HS-27A (cell line): ENCODE results near the gene SLC25A48.

Experiments
- DNase-seq: peaks from one replicate; pipeline ENCODE4 v3.0.0-alpha.2; 2012; ENCODE audit warnings: low read depth, missing footprints

The SLC25A48 gene

DNA sequence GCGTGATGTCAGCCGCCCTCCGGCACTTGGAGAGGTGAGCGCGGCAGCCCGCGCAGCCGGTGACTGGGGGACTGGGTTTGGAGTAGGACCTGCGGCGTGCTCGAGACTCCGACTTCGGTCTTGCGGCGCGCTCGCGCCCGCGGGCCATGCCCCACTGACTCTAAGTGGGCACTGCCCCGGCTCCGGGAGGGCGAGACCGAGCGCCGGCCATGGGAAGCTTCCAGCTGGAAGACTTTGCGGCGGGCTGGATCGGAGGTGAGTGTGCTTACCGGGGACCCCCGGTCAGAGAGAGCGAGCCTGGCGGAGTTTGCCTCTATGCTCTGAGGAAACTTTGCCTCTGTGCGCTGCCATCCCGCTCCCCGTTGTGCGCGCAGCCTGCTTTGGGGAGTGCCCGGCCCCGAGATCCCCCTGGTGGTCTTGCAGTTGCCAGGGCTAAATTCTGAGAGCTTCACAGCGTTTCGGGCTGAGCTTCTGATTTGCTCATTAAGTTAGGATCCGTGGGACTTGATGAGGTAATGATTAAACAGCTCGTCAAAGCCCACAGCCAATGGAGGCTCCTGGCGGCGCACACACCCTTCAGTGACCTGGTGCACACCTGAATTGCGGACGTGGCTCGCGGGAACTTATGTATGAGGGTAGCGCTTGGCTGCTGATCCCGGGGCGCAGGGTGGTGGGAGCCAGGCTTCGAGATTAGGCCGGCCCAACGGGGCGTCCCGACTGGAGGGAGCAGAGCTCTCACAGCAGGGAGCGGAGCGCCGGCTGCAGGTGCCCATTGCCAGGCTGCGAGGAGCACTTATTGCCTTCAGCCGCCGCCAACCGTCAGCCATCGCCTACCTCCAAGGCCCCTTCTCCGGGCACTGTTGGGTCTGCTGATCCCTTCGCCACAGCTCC, at the start of gene SLC25A48:
Gene SLC25A48, plus strand, starts transcription at position 25 of the 891 bp plus-strand sequence. Its CDS starts 185 bp downstream, at position 210.
- no peak for DNase-seq

GRCh38 chr5:135800656-135801055, 33.8 kb upstream of the SLC25A48 start:
- no peak for DNase-seq

DNA sequence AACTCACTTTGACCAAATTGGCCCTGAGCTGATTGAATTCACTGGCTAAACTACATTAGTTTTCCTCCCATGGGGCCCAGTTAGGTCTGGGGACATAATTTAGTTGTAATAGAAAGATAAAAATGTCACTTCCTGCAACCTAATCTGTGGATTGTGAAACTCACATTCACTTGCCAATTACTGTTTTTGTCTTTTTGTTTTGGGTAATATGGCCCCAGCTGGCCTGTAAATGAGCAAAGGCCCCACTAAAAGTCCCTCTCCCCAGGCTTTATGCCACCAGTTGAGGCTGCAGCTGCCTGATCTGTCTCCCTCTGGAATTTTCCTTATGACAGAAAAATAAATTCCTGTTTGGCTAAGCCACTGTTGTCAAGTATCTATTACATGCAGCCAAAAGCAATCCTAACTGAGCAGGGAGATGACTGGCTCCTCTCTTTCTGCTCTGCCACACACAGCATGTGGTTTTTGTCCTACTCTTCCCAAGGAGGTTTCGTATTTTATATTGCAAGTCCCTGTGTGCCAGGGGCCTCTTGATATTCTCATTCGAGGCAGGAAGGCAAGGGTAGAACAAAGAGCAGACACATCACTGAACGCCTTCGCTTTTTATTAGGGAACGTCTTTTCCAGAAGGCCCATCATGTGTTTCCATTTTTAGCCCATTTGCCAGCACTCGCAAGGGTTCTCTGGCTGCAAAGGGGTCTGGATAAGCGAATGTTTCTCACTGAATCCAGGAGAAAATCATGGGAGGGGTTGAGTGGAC, 24.1 kb upstream of the SLC25A48 start:
- no peak for DNase-seq

DNA sequence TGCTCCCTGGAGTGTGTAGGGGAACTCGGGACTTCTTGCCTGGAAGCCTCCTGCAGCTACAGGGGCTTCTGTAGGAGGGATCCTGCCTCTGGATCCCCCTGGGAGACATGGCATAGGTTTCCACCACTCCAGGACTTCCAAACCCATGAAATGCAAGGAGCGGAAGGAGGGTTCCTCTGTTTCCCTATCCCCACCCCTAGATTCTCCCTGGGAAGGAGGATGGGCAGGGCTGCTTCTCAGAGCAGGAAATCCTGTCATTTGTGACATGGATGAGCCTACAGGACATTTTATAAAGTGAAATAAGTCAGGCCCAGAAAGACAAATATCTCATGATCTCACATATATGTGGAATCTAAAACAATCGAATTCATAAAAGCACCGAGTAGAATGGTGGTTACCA, 23.5 kb upstream of the SLC25A48 start:
- no peak for DNase-seq

- no peak for DNase-seq
These were observed 20.7 kb upstream of the SLC25A48 start for GRCh38 chr5:135813758-135814157.

DNA sequence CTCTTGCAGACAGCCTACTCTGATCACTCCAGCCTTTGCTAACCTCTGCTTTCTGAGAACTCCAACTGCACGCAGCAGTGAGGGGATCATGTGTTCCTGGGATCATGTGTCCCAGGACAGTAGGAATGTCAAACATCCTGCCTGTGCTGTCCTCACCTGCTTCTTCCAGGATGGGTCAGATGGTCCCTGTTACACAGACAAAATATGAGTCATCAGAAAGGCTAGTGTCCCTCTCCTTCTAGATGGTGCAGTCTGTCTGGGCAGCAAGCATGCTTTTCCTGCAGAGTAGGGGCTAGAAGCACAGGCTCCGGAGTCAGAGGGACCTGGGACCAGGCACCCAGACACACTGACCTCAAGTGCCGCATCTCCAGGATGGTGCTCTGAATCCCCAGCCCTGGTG, 20.1 kb upstream of the SLC25A48 start:
- no peak for DNase-seq

DNA sequence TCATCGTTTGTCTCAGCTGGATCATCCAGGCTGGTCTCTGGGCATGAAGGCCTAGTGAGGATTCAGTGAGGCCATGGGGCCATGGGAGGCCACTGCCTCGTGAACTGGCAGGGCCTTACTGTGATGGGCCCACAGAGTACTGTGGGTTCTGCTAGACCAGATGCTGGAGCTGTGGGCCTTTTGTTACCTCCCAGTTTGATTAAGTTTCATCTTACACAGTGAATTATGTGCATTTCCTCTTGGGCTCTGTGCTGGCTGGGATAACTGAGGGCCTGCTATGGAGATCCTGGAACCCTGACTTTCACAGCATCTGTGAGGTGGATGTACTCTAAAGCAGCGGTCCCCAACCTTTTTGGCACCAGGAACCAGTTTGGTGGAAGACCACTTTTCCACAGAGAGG, 19.7 kb upstream of the SLC25A48 start:
- no peak for DNase-seq

DNA sequence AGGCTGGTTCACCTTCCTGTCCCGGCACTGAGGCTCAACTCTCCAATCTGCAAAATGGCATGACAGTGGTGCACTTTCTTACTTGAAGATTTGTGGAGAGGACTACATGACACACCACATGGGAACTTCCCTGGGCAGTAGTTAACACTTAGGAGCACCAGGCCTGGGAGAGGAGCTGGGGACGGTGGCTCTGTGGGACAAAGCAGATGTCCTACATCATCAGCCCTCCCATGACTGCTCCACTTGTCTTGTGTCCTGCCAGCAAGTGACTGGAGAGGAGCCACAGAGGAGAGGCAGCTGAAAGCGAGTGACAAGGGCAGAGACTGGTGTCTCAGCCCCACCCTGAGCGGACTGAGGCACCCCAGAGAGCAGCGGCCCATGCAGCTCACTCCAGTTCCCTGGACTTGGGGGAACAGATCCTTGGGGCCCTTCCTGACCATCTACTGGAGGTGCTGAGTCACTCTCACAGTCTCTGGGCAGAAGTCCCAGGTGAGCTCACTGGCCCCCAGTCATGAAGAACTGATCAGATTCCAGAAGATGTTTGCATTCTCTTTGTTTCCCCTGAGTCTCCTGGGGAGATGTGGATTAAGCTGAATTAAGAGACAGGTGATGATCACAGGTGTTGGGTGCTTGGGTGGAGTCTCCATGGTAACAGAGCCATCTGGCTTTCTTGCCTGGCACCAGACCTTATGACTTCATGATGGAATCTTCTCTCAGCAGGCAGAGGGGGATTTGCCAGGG, 13.2 kb upstream of the SLC25A48 start:
- no peak for DNase-seq

- DNase-seq, result no peak
These were observed 12.7 kb upstream of the SLC25A48 start for GRCh38 chr5:135821802-135822201.

DNA sequence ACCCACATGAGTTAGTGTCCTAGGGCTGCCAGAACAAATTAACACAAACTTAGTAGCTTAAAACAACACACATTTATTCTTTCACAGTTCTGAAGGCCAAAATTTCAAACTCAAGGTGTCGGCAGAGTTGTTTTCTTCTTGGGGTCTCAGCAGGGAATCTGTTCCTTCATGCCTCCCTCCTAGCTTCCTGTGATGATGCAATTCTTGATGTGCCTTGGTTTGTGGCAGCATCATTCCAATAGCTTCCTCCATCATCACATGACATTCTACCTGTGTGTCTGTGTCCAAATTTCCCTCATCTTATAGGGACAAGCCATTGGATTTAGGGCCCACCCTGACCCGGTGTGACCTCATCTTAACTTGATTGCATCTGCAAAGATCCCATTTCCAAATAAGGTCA, 12.2 kb upstream of the SLC25A48 start:
- DNase-seq, result no peak

DNA sequence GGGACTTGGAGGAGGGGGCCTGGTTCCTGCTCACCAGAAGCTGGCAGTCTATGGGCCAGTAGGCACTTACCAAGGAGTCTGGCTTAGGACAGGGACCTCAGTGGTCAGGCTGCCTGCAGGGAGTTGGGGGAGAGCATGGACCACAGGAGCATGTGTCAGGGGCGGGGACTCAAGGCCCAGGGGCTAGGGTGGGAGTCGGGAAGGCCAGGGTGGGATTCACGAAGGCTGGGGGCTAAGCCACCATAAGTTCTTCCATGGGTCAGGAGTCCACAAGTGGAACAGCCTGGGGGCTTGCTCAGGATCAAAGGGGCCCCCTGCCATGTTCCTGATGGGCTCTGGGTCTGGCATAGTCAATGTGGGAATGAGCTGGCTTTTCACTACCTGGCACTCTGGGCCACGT, 11.5 kb upstream of the SLC25A48 start:
- DNase-seq, result no peak

DNA sequence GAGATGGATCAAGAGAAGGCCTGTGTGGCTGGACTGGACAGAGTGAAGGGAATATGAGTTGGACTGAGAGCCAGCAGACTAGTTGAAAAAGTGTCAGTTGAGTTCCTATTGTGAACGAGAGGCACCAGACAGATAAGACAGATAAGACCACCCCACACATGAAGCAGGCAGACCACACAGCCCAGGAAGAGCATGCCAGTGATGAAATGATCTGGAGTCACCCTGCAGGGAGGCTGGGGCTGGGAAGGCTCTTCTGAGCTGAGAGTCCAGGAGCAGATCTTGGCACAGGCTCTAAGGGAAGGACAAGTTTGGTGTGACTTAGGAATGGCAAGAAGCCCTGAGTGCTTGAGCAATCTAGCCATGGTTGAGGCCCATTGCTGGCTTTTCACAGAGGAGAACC, 10.6 kb upstream of the SLC25A48 start:
- no peak for DNase-seq

DNA sequence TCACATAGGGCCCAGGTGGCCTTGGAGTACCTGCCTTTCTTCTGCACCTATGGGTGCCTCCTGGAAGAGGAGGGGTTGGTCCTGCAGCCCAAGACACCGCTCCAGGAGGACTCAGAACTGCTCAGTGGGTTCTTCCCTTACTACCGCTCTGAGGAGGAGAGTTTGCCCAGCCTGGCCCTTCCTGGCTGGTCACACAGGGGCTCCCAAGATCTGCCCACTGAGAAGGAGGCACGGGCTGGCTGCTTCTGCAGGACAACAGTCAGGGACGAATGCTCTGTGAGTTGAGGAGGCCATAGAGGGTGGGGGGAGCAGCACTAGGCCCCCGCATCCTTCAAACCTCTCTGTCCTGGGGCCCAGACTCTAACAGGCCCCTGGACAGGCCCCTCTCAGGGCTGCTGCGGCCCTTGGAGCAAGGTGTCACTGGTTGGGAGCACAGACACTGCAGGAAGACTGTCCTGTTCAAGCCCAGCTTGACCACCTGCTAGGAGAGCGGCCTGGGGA, 9.9 kb upstream of the SLC25A48 start:
- DNase-seq, result no peak

GRCh38 chr5:135825373-135826220, 8.9 kb upstream of the SLC25A48 start:
- DNase-seq, result no peak

GRCh38 chr5:135826221-135826525, 8.3 kb upstream of the SLC25A48 start:
- DNase-seq, result no peak

- DNase-seq, result no peak
These were observed 7.3 kb upstream of the SLC25A48 start for GRCh38 chr5:135826994-135827671.

- no peak for DNase-seq
These were observed 6.3 kb upstream of the SLC25A48 start for GRCh38 chr5:135827965-135828781.

DNA sequence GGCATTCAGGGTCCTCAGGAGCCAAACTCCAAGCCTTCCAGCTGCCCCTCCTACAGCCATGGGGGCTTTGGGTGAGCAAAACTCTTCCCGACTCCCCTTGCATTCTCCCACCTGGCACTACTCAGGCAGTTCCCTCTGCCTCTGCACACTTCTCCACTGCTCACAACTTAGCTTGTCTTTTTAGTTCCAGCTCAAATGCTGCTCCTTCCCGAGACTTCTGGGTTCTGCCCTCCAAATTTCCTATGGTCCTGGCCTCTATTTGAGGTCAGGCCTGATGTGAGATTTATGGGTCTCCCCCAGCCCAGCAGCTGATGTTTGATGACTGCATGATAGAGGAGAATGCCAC, 5.7 kb upstream of the SLC25A48 start:
- DNase-seq, result no peak

GRCh38 chr5:135829179-135829578, 5.3 kb upstream of the SLC25A48 start:
- DNase-seq, result no peak

DNA sequence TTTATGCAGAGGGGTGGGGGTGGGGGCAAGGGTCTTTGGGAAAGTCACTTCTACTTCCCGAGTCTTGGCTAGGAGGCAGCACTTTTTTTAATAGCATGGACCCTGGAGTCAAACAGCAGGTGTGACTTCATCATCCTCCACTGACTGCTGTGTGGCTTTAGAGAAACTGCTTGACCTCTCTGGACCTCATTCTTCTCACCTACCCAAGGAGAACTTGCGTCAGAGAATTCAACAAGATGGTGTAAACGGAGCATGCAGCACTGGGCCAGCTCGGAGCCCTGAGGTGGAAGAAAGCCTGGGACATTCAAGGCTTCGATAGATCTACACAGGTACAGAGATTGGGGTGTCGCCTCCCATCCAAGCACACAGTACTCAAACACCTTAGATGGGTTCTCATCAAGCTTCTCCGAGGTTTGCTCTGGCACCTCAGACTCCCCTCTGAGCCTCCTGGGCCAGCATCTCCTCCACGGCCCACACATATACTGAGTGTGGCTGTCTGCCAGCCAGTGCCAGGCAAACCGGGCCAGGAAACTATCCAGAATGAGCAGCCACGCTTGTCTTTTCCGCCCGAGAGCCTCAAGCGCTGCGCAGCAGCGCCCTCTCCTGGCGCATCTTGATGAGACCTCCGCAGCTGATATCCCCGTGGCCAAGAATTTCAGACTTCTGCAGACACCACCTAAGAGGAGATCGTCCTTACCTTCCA, 4.6 kb upstream of the SLC25A48 start:
- peak; percentile 15 for DNase-seq
